ENCODE results near the gene MAGI1. TPM values are rescaled to one million over a fixed set of nuclear protein-coding genes. Genes with fewer than 3 reads are reported as not detected.

Gene MAGI1
- total and polyA plus RNA-seq, 4 donors, result 9.9 to 88.1 (median 24.6) TPM

DNA sequence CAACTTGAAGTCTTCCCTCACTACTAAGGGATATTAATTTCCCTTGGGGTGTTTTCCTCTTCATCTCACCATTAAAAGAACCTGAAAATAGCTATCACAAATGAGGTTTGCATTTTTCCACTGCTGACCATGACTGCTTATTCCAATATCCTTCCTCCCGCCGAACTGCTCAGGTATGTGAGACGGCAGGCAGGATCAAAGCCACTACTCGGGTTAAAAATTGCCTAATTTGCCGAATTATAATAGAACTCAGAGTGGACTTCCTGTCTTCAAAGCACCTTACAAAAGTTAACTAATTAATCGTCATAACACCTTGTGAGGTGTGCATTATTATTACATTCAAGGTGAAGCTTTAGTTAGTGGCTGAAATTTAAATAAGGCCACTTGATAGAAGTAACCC lies 695.7 kb downstream of the MAGI1 start:
- TF ChIP-seq, protein P1, sequence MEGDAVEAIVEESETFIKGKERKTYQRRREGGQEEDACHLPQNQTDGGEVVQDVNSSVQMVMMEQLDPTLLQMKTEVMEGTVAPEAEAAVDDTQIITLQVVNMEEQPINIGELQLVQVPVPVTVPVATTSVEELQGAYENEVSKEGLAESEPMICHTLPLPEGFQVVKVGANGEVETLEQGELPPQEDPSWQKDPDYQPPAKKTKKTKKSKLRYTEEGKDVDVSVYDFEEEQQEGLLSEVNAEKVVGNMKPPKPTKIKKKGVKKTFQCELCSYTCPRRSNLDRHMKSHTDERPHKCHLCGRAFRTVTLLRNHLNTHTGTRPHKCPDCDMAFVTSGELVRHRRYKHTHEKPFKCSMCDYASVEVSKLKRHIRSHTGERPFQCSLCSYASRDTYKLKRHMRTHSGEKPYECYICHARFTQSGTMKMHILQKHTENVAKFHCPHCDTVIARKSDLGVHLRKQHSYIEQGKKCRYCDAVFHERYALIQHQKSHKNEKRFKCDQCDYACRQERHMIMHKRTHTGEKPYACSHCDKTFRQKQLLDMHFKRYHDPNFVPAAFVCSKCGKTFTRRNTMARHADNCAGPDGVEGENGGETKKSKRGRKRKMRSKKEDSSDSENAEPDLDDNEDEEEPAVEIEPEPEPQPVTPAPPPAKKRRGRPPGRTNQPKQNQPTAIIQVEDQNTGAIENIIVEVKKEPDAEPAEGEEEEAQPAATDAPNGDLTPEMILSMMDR (IDR thresholded peaks at IDR 0.05; ENCODE audit: control extremely low read depth, extremely low read depth), result no peak
- Histone ChIP-seq H3K36me3 (ENCODE audit: control insufficient read depth in 4 of 4, insufficient read depth in 4 of 4, low read length in 4 of 4) (no peaks in the 10 kb centered on the region), H3K4me3 (no peak overlapping the region), H3K4me1 (ENCODE audit: control insufficient read depth in 5 of 5, insufficient read depth in 5 of 5, low read length in 5 of 5) (peaks cover 0 to 4% (median 0%) of the 10 kb centered on the region in 5 donors), H3K9ac (ENCODE audit: insufficient read depth in 1 of 2, low read length in 2 of 2) (no peak overlapping the region), H3K9me3 (ENCODE audit: control insufficient read depth in 4 of 4, insufficient read depth in 3 of 4, low read length in 3 of 4) (no peaks in the 10 kb centered on the region), H3K27ac (ENCODE audit: low read depth in 1 of 2, low read length in 1 of 2) (no peak overlapping the region), H3K27me3 (ENCODE audit: control insufficient read depth in 3 of 3, insufficient read depth in 3 of 3, low read length in 2 of 3) (no peaks in the 10 kb centered on the region)
- DNase-seq (no peak), ATAC-seq (ENCODE audit: insufficient read depth, low FRiP score) (no peak)
- WGBS, 2 donors, result 73 to 82% methylated on average over 6 of the region's 6 CpGs

DNA sequence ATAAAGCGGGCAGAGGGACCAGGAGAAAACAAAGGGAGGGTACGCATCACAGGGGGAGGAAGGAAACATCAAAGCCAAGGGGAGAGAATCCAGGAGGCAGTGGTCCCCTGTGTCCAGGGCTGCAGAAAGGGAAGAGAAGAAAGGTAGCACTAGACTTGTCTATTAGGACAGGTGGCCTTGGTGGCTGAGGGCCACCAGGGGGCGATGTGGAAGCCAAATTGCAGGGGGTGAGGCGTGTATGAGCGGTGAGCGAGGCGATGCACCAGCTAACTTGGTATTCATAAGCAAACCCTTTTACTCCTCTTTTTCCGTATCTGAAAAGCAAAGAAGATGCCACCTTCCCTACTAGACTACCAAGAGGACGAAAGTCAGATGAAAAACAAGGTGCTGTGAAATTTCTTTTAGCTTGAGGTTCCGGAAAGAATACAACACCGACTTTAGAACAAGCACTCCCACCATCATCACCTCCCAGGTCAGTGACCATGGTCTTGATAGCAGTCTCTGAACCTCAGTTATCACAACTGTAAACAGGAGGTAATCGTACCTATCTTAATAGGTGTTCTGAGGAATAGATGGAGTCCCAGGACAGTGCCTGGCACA lies 696.5 kb downstream of the MAGI1 start:
- Histone ChIP-seq H3K9me3 (ENCODE audit: control insufficient read depth in 4 of 4, insufficient read depth in 3 of 4, low read length in 3 of 4) (no peaks in the 10 kb centered on the region), H3K36me3 (ENCODE audit: control insufficient read depth in 4 of 4, insufficient read depth in 4 of 4, low read length in 4 of 4) (no peaks in the 10 kb centered on the region), H3K9ac (ENCODE audit: insufficient read depth in 1 of 2, low read length in 2 of 2) (no peak overlapping the region), H3K27ac (ENCODE audit: low read depth in 1 of 2, low read length in 1 of 2) (no peak overlapping the region), H3K4me3 (no peak overlapping the region), H3K4me1 (ENCODE audit: control insufficient read depth in 5 of 5, insufficient read depth in 5 of 5, low read length in 5 of 5) (peaks cover 0 to 4% (median 0%) of the 10 kb centered on the region in 5 donors), H3K27me3 (ENCODE audit: control insufficient read depth in 3 of 3, insufficient read depth in 3 of 3, low read length in 2 of 3) (no peaks in the 10 kb centered on the region)
- WGBS, 2 donors, result 53 to 71% methylated on average over 12 of the region's 12 CpGs
- DNase-seq (peak in 2 of 3 donors; percentile 32 to 46), ATAC-seq (ENCODE audit: insufficient read depth, low FRiP score) (no peak)
- TF ChIP-seq, protein P1 (IDR thresholded peaks at IDR 0.05; ENCODE audit: control extremely low read depth, extremely low read depth), result no peak

DNA sequence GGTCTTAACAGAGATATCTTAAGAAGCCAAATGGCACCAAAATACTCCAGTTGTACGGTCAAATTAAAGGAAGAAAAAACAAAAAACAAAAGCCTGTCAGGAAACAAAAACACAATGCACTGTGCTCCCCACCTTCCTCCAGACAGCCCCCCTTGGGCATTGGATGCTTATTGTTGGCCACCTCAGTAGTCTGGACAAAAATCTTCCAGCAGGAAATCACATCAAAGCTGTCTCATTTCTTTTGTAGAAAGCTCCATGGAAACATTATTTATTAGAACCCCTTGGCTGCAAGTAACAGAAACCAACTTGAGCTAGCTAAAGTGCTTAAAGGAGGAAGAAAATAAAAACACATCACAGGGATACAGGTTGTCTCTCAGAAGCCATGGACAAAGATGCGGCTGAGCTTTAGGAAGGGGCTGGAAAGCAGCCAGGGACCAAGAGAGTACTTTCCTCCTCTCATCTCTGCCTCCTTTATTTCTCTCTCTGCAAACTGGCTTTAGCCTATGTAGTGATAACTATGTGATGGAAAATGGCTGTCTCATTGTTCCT lies 699.5 kb downstream of the MAGI1 start:
- DNase-seq (no peak), ATAC-seq (ENCODE audit: insufficient read depth, low FRiP score) (no peak)
- WGBS, 2 donors, result 65 to 68% methylated on average over 2 of the region's 2 CpGs
- TF ChIP-seq, protein P1 (IDR thresholded peaks at IDR 0.05; ENCODE audit: control extremely low read depth, extremely low read depth), result no peak
- Histone ChIP-seq H3K4me1 (ENCODE audit: control insufficient read depth in 5 of 5, insufficient read depth in 5 of 5, low read length in 5 of 5) (peaks cover 0 to 8% (median 7%) of the 10 kb centered on the region in 5 donors), H3K36me3 (ENCODE audit: control insufficient read depth in 4 of 4, insufficient read depth in 4 of 4, low read length in 4 of 4) (no peaks in the 10 kb centered on the region), H3K9me3 (ENCODE audit: control insufficient read depth in 4 of 4, insufficient read depth in 3 of 4, low read length in 3 of 4) (no peaks in the 10 kb centered on the region), H3K27ac (ENCODE audit: low read depth in 1 of 2, low read length in 1 of 2) (no peak overlapping the region), H3K27me3 (ENCODE audit: control insufficient read depth in 3 of 3, insufficient read depth in 3 of 3, low read length in 2 of 3) (no peaks in the 10 kb centered on the region), H3K9ac (ENCODE audit: insufficient read depth in 1 of 2, low read length in 2 of 2) (no peak overlapping the region), H3K4me3 (no peak overlapping the region)

All from lung (tissue), 12 donors.